Endodermal cell (in vitro differentiated cells): ENCODE data around the gene MGAT5. TPM values are rescaled to one million over a fixed set of nuclear protein-coding genes. Genes with fewer than 3 reads are reported as not detected.

ENCODE experiments used
- DNase-seq: peaks from one replicate; pipeline ENCODE4 v3.0.0-alpha.2; 2017
- H3K27ac ChIP-seq: 2 replicates; pipeline ENCODE4 v1.5.1; 2013; ENCODE audit warnings: mild to moderate bottlenecking, low read depth, low read length, moderate library complexity
- H3K27me3 ChIP-seq: 2 replicates; pipeline ENCODE4 v1.6.1; 2013; ENCODE audit warnings: mild to moderate bottlenecking, low read length, moderate library complexity; ENCODE audit not compliant: insufficient read depth, control insufficient read depth, poor library complexity, severe bottlenecking
- H3K36me3 ChIP-seq: 2 replicates; pipeline ENCODE4 v1.7.0; 2013; ENCODE audit warnings: mild to moderate bottlenecking, low read length, moderate library complexity; ENCODE audit not compliant: control insufficient read depth, insufficient read depth
- H3K4me1 ChIP-seq: one replicate; pipeline ENCODE4 v1.7.0; 2013; ENCODE audit warnings: low read length; ENCODE audit not compliant: control insufficient read depth, insufficient read depth
- H3K4me3 ChIP-seq: 2 replicates; pipeline ENCODE4 v1.5.1; 2013; ENCODE audit warnings: mild to moderate bottlenecking, low read length, moderate library complexity
- H3K9ac ChIP-seq: 2 replicates; pipeline ENCODE4 v1.6.1; 2013; ENCODE audit warnings: mild to moderate bottlenecking, low read length, moderate library complexity; ENCODE audit not compliant: poor library complexity, severe bottlenecking; ENCODE audit errors: extremely low read depth
- H3K9me3 ChIP-seq: 2 replicates; pipeline ENCODE4 v1.6.1; 2013; ENCODE audit warnings: mild to moderate bottlenecking, low read length, moderate library complexity; ENCODE audit not compliant: control insufficient read depth
- H3K27ac Mint-ChIP-seq: 2 replicates; pipeline ENCODE4 v1.8.0; 2020; ENCODE audit warnings: mixed read lengths
- H3K27me3 Mint-ChIP-seq: 2 replicates; pipeline ENCODE4 v1.8.0; 2021; ENCODE audit warnings: mild to moderate bottlenecking, mixed read lengths; ENCODE audit not compliant: insufficient read depth
- H3K36me3 Mint-ChIP-seq: 2 replicates; pipeline ENCODE4 v1.8.0; 2020; ENCODE audit warnings: low read depth, mixed read lengths
- H3K4me1 Mint-ChIP-seq: 2 replicates; pipeline ENCODE4 v1.8.0; 2020; ENCODE audit warnings: mixed read lengths
- H3K4me3 Mint-ChIP-seq: 2 replicates; pipeline ENCODE4 v1.8.0; 2020; ENCODE audit warnings: mild to moderate bottlenecking, moderate library complexity, mixed read lengths
- H3K9me3 Mint-ChIP-seq: 2 replicates; pipeline ENCODE4 v1.8.0; 2020; ENCODE audit warnings: mild to moderate bottlenecking, mixed read lengths
- WGBS, 2 experiments: methylation state at CpG; one replicate each; pipeline versions ENCODE4 v1.1.5 to v1.1.7; 2013; ENCODE audit warnings: missing lambda C conversion rate in 2 of 2, mixed read lengths in 1 of 2; ENCODE audit not compliant: insufficient coverage in 1 of 2, insufficient read length in 1 of 2; 5-methylcytosine and 5-hydroxymethylcytosine counted together
- total RNA-seq, 2 donors: library from RNA; stranded (reverse); fragmentation: NEBNext Ultra II Directional in 1 of 2; extraction: Animal tissue kit (Norgen Biotek cat#: 25700) in 1 of 2; gene quantifications; 2 replicates in 1 of 2; 3 replicates in 1 of 2; pipeline ENCODE4 v1.2.1, GENCODE V29; 2021
- TF ChIP-seq, protein P1 (sequence below): fragments of 200-600 bp; sonication (generic); conservative IDR thresholded peaks from 2 replicates; pipeline ENCODE4 v1.5.0; 2021; ENCODE audit warnings: antibody characterized with exemption, mild to moderate bottlenecking

The MGAT5 gene
- total RNA-seq, 2 donors from 2014 or later = 57.2 to 78.4 TPM

DNA sequence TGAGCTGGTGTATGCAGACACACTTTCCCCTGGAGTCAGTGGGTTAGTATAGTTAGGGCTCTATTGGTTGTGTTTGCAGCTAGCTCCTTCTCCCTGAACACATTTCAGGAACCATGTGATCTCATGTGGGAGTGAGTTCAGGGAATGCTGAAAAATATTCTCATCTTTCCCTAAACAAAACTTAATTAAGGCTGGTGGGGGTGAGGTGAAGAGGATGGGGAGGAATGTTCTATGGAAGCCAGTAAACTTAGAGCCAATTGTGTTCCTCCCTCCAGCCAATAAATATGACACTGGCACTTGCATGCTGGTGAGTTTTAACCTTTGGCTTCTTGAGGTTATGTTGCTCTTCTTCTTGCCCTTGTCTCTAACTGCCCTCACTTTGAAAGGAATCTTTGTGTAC, 952 bp downstream of the MGAT5 start:
- DNase-seq = no peak
- Histone ChIP-seq H3K27me3 (no peaks in the 10 kb centered on the region), H3K9me3 (no peaks in the 10 kb centered on the region), H3K4me1 (no peaks in the 10 kb centered on the region), H3K36me3 (peaks cover 4% of the 10 kb centered on the region), H3K27ac (no peak overlapping the region), H3K9ac (no peak overlapping the region), H3K4me3 (no peak overlapping the region)
- Mint-ChIP-seq H3K27me3 (no peaks in the 10 kb centered on the region), H3K4me1 (peaks cover under 1% of the 10 kb centered on the region), H3K27ac (no peak overlapping the region), H3K4me3 (no peak overlapping the region), H3K36me3 (peaks cover 11% of the 10 kb centered on the region), H3K9me3 (no peaks in the 10 kb centered on the region)
- TF ChIP-seq, protein P1, sequence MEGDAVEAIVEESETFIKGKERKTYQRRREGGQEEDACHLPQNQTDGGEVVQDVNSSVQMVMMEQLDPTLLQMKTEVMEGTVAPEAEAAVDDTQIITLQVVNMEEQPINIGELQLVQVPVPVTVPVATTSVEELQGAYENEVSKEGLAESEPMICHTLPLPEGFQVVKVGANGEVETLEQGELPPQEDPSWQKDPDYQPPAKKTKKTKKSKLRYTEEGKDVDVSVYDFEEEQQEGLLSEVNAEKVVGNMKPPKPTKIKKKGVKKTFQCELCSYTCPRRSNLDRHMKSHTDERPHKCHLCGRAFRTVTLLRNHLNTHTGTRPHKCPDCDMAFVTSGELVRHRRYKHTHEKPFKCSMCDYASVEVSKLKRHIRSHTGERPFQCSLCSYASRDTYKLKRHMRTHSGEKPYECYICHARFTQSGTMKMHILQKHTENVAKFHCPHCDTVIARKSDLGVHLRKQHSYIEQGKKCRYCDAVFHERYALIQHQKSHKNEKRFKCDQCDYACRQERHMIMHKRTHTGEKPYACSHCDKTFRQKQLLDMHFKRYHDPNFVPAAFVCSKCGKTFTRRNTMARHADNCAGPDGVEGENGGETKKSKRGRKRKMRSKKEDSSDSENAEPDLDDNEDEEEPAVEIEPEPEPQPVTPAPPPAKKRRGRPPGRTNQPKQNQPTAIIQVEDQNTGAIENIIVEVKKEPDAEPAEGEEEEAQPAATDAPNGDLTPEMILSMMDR = no peak

DNA sequence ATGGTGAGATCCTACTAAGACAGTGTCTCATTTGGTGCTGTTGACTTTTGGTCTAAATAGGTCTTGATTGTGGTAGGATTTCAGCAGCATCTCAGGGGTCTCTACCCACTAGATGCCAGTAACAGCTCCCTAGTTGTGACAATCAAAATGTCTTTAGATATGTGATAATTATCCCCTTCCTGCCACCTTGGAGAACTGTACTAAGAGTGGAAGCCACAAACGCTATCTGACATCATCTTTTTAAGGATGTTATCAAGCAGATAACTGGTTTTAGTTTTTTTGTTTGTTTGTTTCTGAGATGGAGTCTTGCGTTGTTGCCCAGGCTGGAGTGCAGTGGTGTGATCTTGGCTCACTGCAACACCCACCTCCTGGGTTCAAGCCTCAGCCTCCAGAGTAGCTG, 3.1 kb downstream of the MGAT5 start:
- WGBS, 2 experiments = 100% methylated on average over 1 to 2 of the region's 2 CpGs
- peaks cover 4% of the 10 kb centered on the region for H3K36me3 ChIP-seq
- no peaks in the 10 kb centered on the region for H3K27me3 ChIP-seq
- H3K27ac ChIP-seq = no peak overlapping the region
- H3K9me3 ChIP-seq = no peaks in the 10 kb centered on the region
- no peak overlapping the region for H3K4me3 Mint-ChIP-seq
- H3K9ac ChIP-seq = no peak overlapping the region
- H3K4me1 Mint-ChIP-seq = peaks cover 19% of the 10 kb centered on the region
- DNase-seq = no peak
- no peaks in the 10 kb centered on the region for H3K4me1 ChIP-seq
- H3K9me3 Mint-ChIP-seq = no peaks in the 10 kb centered on the region
- no peaks in the 10 kb centered on the region for H3K27me3 Mint-ChIP-seq
- H3K27ac Mint-ChIP-seq = no peak overlapping the region
- H3K36me3 Mint-ChIP-seq = peaks cover 11% of the 10 kb centered on the region
- TF ChIP-seq, protein P1 = no peak
- H3K4me3 ChIP-seq = no peak overlapping the region

DNA sequence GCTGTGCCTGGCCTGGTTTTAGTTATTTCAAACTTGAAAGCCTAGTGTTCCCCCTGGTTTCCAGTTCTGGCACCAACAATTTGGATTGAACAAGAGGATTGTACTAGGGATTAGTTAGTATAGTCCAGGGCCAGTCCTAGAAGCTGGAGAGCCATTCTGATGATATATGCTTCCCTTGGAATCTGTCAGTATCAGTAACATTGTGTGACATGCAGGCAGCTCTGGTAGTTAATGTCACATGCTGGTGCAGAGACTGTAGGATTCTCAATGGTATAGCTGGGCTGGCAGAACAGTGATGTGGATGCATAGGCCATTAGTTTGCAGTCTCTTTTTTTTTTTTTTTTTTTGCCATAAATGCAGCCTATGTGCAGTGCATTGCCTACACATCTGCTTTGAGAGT, 3.6 kb downstream of the MGAT5 start:
- no peaks in the 10 kb centered on the region for H3K27me3 ChIP-seq
- no peaks in the 10 kb centered on the region for H3K27me3 Mint-ChIP-seq
- H3K4me1 ChIP-seq = no peaks in the 10 kb centered on the region
- no peak overlapping the region for H3K27ac Mint-ChIP-seq
- peaks cover 4% of the 10 kb centered on the region for H3K36me3 ChIP-seq
- H3K27ac ChIP-seq = no peak overlapping the region
- no peak overlapping the region for H3K4me3 Mint-ChIP-seq
- TF ChIP-seq, protein P1 = no peak
- peaks cover 19% of the 10 kb centered on the region for H3K4me1 Mint-ChIP-seq
- no peak overlapping the region for H3K9ac ChIP-seq
- no peaks in the 10 kb centered on the region for H3K9me3 Mint-ChIP-seq
- no peak for DNase-seq
- peaks cover 11% of the 10 kb centered on the region for H3K36me3 Mint-ChIP-seq
- H3K9me3 ChIP-seq = no peaks in the 10 kb centered on the region
- H3K4me3 ChIP-seq = no peak overlapping the region
